HCT116 (cell line): ENCODE measurements around the gene DENND1C. TPM values are rescaled to one million over a fixed set of nuclear protein-coding genes. Genes with fewer than 3 reads are reported as not detected.

Source experiments
- ATAC-seq: fragments of 200-7000 bp; cut with Tn5 transposase; 2 replicates; pipeline ENCODE4 v1.9.1; 2020; ENCODE audit warnings: mild to moderate bottlenecking, moderate library complexity
- BruUV-seq: library from RNA; stranded (reverse); fragments of 400-500 nt; replicated peaks from 2 replicates; lab custom pipeline; 2021; lab: Mats Ljungman, UMichigan
- CTCF ChIA-PET: fragments of 300-600 bp; sonication (Branson Sonifier 250); formaldehyde crosslinking; loops from one replicate; lab custom pipeline; 2021; ENCODE audit warnings: antibody characterized with exemption; lab: Charles Lee
- POLR2A ChIA-PET: fragments of 300-600, 350-600 bp; sonication (Branson Sonifier 250); formaldehyde crosslinking; loops from one replicate; lab custom pipeline; 2021; ENCODE audit warnings: antibody characterized with exemption; lab: Charles Lee
- RAD21 ChIA-PET, 2 experiments: fragments of 300-600 bp; sonication (Branson Sonifier 250); formaldehyde crosslinking; loops; one replicate each; lab custom pipeline; 2023; ENCODE audit warnings: low total read pairs in 2 of 2; ENCODE audit not compliant: uncharacterized antibody in 2 of 2, unreplicated experiment in 2 of 2, low non-redundant PET in 1 of 2; lab: Charles Lee
- DNase-seq: peaks from one replicate; pipeline ENCODE4 v3.0.0-alpha.2; 2010; ENCODE audit warnings: low read depth, low spot score
- H2AFZ ChIP-seq: fragments of 200-600 bp; shearing (Covaris generic), sonication (generic); 2 replicates; pipeline ENCODE4 v1.6.1; 2017; ENCODE audit warnings: low read depth, mixed run types, mixed read lengths, antibody characterized with exemption, low read length; ENCODE audit not compliant: poor library complexity, severe bottlenecking
- H3K27ac ChIP-seq: 2 replicates; pipeline ENCODE4 v1.5.1; 2012; ENCODE audit warnings: low read depth, low read length
- H3K27me3 ChIP-seq: fragments of 200-600 bp; sonication (generic); 2 replicates; pipeline ENCODE4 v1.6.1; 2016; ENCODE audit warnings: mixed run types, low read length, mixed read lengths; ENCODE audit not compliant: insufficient read depth
- H3K36me3 ChIP-seq, 2 experiments: fragments of 200-500 bp in 1 of 2; fragments of 200-600 bp in 1 of 2; sonication (Bioruptor generic) in 1 of 2; sonication (generic) in 1 of 2; 2 replicates each; pipeline versions ENCODE4 v1.5.1 to v1.6.1; 2014 to 2016; ENCODE audit warnings: low read length in 2 of 2, inconsistent platforms in 1 of 2, mixed read lengths in 1 of 2, mixed run types in 1 of 2; ENCODE audit not compliant: insufficient read depth in 2 of 2, control insufficient read depth in 1 of 2
- H3K4me1 ChIP-seq, 2 experiments: fragments of 200-600 bp in 1 of 2; sonication (generic) in 1 of 2; 2 replicates each; pipeline versions ENCODE4 v1.5.1 to v1.6.1; 2012 to 2017; ENCODE audit warnings: low read length in 2 of 2, inconsistent platforms in 1 of 2, mild to moderate bottlenecking in 1 of 2, mixed read lengths in 1 of 2, mixed run types in 1 of 2, moderate library complexity in 1 of 2; ENCODE audit not compliant: insufficient read depth in 2 of 2, control insufficient read depth in 1 of 2
- H3K4me2 ChIP-seq: fragments of 200-600 bp; sonication (generic); 2 replicates; pipeline ENCODE4 v1.6.1; 2017; ENCODE audit warnings: mixed run types, low read length, mixed read lengths
- H3K4me3 ChIP-seq, 2 experiments: fragments of 200-600 bp in 1 of 2; sonication (generic) in 1 of 2; replicated peaks in 1 of 2; 2 replicates each; pipeline ENCODE4 v1.5.1; 2011 to 2016; ENCODE audit warnings: low read length in 2 of 2, control low read depth in 1 of 2, low read depth in 1 of 2, mild to moderate bottlenecking in 1 of 2, mixed read lengths in 1 of 2, mixed run types in 1 of 2
- H3K79me2 ChIP-seq: fragments of 200-600 bp; sonication (generic); 2 replicates; pipeline ENCODE4 v1.6.1; 2017; ENCODE audit warnings: mild to moderate bottlenecking, mixed run types, low read length, moderate library complexity, mixed read lengths; ENCODE audit not compliant: insufficient read depth
- H3K9ac ChIP-seq: fragments of 200-600 bp; sonication (generic); 2 replicates; pipeline ENCODE4 v1.6.1; 2016; ENCODE audit warnings: low read length, mixed read lengths
- H3K9me2 ChIP-seq: fragments of 200-600 bp; sonication (generic), shearing (Covaris generic); 2 replicates; pipeline ENCODE4 v1.6.1; 2017; ENCODE audit warnings: mixed run types, mild to moderate bottlenecking, moderate library complexity; ENCODE audit not compliant: insufficient read depth
- H3K9me3 ChIP-seq, 2 experiments: fragments of 200-500 bp in 1 of 2; fragments of 200-600 bp in 1 of 2; sonication (Bioruptor generic) in 1 of 2; sonication (generic) in 1 of 2; 2 replicates each; pipeline ENCODE4 v1.6.1; 2014 to 2017; ENCODE audit warnings: low read length in 2 of 2, mixed read lengths in 2 of 2, inconsistent platforms in 1 of 2, low read depth in 1 of 2, mild to moderate bottlenecking in 1 of 2, mixed run types in 1 of 2, moderate library complexity in 1 of 2; ENCODE audit not compliant: control insufficient read depth in 1 of 2, insufficient read depth in 1 of 2
- H4K20me1 ChIP-seq: fragments of 200-600 bp; sonication (generic), shearing (Covaris generic); 2 replicates; pipeline ENCODE4 v1.6.1; 2017; ENCODE audit warnings: mixed run types, mild to moderate bottlenecking, moderate library complexity; ENCODE audit not compliant: insufficient read depth
- EZH2phosphoT487 ChIP-seq: fragments of 200-600 bp; IDR thresholded peaks from 2 replicates; pipeline ENCODE4 v1.6.1; 2018; ENCODE audit warnings: antibody characterized with exemption, borderline replicate concordance
- FOSL1 ChIP-seq: IDR thresholded peaks from 2 replicates; pipeline ENCODE4 v1.6.1; 2012; ENCODE audit warnings: low read depth
- POLR2A ChIP-seq: IDR thresholded peaks from 2 replicates; pipeline ENCODE4 v1.7.0; 2011; ENCODE audit warnings: borderline replicate concordance; ENCODE audit not compliant: insufficient read depth, insufficient read length; ENCODE audit errors: extremely low read depth
- POLR2AphosphoS5 ChIP-seq: IDR thresholded peaks from 2 replicates; pipeline ENCODE4 v1.6.1; 2011; ENCODE audit warnings: mild to moderate bottlenecking, low read depth, low read length, moderate library complexity
- intact Hi-C: fragments of 100-400 bp; cut with micrococcal nuclease; formaldehyde crosslinking; loops from 2 replicates; pipeline ENCODE4 v1.10.0; 2022
- total RNA-seq: library from RNA; stranded (reverse); gene quantifications from one replicate; pipeline ENCODE4 v1.2.1, GENCODE V29; 2021; ENCODE audit not compliant: unreplicated experiment

Gene DENND1C
- total RNA-seq, 1 experiment from 2014 or later, result 0.54 TPM

DNA sequence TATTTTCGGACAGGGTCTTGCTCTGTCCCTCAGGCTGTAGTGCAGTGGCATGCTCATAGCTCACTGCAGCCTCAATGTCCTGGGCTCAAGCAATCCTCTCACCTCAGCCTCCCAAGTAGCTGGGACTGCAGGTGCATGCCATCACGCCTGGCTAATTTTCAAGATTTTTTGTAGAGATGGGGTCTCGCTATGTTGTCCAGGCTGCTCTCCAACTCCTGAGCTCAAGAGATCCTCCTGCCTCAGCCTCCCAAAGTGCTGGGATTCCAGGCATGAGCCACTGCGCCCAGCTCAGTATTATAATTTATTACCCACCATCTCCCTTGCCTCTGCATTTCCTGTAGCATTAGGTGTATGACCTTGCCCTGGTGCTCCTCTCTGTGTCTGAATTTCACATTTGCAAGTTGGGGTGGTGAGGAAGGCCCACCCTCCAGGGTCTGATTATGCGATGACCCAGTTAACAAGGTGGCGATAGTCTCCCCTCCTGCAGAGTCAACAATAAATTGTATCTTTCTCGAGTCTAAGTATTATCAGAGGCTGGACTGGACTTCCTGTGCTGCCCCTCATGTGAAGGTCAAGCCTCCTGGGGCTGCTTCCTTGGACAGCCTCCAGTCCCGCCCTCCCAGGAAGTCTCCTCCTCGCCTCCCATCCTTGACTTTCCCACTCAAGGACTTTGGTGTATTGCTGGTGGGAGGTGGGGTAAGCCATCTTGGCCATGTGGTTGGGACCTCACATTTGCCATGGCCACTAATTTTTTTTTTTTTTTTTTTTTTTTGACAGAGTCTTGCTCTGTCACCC, 22.0 kb upstream of the DENND1C start:
- intact Hi-C loops, result no loop called here
- H2AFZ ChIP-seq, result no peak overlapping the region
- H3K9ac ChIP-seq, result no peak overlapping the region
- peaks cover 14 to 35% of the 10 kb centered on the region in 2 experiments for H3K4me1 ChIP-seq
- H4K20me1 ChIP-seq, result no peaks in the 10 kb centered on the region
- ATAC-seq (no peak), DNase-seq (no peak)
- CTCF ChIA-PET, result interaction anchor here (0.7 to 1.9 kb wide), 3 partner anchors 13 to 360 kb away, joined by 3 to 6 read pairs (median 4); no protein-coding TSS in a partner anchor
- H3K4me3 ChIP-seq, result no peak overlapping the region
- no peaks in the 10 kb centered on the region for H3K27me3 ChIP-seq
- RAD21 ChIA-PET, result interaction anchor here (0.6 to 0.7 kb wide), 2 partner anchors 13 to 337 kb away, joined by 3 to 4 read pairs; no protein-coding TSS in a partner anchor
- no peaks in the 10 kb centered on the region for H3K79me2 ChIP-seq
- POLR2A ChIA-PET, result no interaction called here
- no TSS peak for BruUV-seq
- no peaks in the 10 kb centered on the region for H3K9me2 ChIP-seq
- peaks cover 0 to 5% of the 10 kb centered on the region in 2 experiments; a peak in 1 of 4 replicates for H3K36me3 ChIP-seq
- H3K4me2 ChIP-seq, result no peak overlapping the region
- H3K9me3 ChIP-seq, result no peaks in the 10 kb centered on the region
- peak overlapping the region; percentile 28; the same call in 1 of the 2 replicates for H3K27ac ChIP-seq
- no peak for TF ChIP-seq POLR2AphosphoS5

DNA sequence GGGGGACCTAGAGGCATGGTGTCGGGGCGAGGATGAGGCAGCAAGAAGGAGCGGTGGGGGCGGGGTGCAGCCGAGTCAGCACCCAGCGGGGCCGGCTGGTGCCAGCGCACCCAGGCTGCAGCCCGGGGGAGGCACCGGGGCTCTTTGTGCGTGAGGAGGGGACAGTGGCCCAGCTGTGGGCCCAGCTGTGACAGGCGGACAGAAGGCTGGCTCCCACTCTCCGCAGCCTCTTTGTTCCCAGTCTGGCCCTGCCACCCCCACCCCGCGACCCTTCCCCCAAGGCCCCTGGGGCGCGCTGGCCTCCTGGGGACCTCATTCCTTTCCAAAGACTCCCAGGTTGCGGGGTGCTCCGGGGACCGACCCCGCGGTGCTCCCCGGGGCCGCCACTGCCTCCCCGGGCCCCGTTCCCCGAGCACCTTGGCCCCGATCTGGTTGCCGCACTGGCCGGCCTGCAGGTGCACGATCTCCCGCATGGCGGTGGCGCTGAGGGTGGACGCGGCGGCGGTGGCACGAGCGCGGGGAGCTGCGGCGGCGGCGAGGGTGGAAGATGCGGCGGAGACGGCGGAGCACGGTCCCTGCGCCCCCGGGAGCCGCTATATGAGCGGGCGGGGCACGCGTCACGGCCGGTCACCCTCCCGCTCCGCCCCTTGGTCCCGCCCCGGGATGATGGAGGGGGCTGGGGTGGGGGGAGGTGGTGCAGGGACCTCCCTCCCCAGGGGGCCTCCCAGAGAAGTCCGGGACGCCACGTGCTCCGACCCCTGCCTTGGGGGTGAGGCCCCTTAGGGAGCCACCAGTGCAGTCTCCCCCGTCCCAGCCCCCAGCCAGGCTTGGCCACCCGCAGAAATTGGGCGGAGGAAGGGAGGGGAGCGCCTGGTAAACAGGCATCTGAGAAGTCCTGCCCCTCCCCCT, 20.4 kb upstream of the DENND1C start, which contains the start of gene TUBB4A:
TUBB4A (minus strand) TSS at position 570 of the 909 bp plus-strand sequence; CDS start at position 473, 97 bp downstream.
- POLR2A ChIA-PET, result interaction anchor here (1.2 kb wide), 1 partner anchor 15 kb away, joined by 3 read pairs; no protein-coding TSS in a partner anchor

More for the DNA sequence above, 20.4 kb upstream of the DENND1C start, which contains the start of gene TUBB4A:
- RAD21 ChIA-PET, result interaction anchor here in 1 of 2 experiments (0.5 kb wide), 1 partner anchor 279 kb away, joined by 3 read pairs; no protein-coding TSS in a partner anchor
- H3K79me2 ChIP-seq, result no peaks in the 10 kb centered on the region
- H3K4me1 ChIP-seq, result peaks cover 14 to 35% of the 10 kb centered on the region in 2 experiments
- intact Hi-C loops, result no loop called here
- no peaks in the 10 kb centered on the region for H3K9me3 ChIP-seq
- DNase-seq, result no peak
- no peaks in the 10 kb centered on the region for H4K20me1 ChIP-seq
- no peaks in the 10 kb centered on the region for H3K9me2 ChIP-seq
- peak within 1 kb of the TSS; percentile 66 for H3K9ac ChIP-seq
- peak within 1 kb of the TSS; percentile 88 for H3K4me2 ChIP-seq
- H3K27ac ChIP-seq, result peak within 1 kb of the TSS; percentile 57; the same call in 1 of the 2 replicates
- TF ChIP-seq EZH2phosphoT487 (no peak), FOSL1 (no peak), POLR2A (peak; percentile 40), POLR2AphosphoS5 (peak; percentile 66)
- TF ChIP-seq, all 23 proteins: peak for 2
- Histone ChIP-seq H3K4me3 (peak within 1 kb of the TSS; percentile 50 to 68), H3K27me3 (no peaks in the 10 kb centered on the region), H2AFZ (no peak within 1 kb of the TSS), H3K36me3 (peaks cover 0 to 5% of the 10 kb centered on the region in 2 experiments; a peak in 1 of 4 replicates)
- BruUV-seq, result no TSS peak
- CTCF ChIA-PET, result interaction anchor here (1.8 kb wide), 1 partner anchor 15 kb away, joined by 6 read pairs; no protein-coding TSS in a partner anchor
- peak; percentile 82 for ATAC-seq
